ENCODE data around the gene FAM222B. TPM values are rescaled to one million over a fixed set of nuclear protein-coding genes. Genes with fewer than 3 reads are reported as not detected.
"Not testable (repeated sequence)": the region's sequence is repeated elsewhere in the genome, so short reads cannot be mapped to it uniquely, and the experiment has no call there.

FAM222B gene
- total RNA-seq, 1 donor from 2014 or later = 0.48 TPM

DNA sequence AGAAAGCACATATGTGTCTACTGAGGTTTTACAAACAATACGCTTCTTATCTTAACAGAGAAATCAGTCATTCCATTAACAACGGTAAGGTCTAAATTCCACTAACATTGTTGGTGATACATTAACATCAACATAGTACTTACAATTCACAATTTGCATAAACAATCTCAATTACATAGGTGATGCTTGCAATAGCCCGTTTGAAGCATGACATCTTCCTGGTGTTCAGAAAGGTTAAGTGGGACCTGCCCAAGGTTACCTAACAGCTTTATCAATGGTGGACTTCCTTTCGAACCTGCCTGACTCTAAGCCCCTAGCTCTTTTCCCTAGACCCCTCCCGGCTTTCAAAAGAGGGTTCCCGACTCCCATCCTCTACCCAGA lies 699 bp downstream of the FAM222B start:
- no peak for DNase-seq (ENCODE audit: low spot score)

DNA sequence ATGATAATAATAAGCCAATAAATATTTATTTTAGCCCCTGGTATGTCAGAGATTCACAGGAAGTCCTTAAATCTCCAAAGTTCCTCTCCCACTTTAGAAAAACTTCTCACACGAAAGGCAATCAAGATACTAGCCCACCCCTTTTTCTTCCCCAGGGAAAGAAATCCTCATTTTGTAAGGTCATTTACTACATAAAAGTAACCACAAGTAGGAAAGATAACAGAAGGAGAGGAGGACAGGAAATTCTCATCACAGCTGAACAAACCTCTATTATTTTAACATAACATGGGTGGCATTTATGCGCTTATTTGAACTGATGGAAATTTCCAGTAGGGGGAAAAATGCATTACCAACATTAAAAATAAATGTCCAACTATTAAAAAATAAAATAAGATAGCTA lies 3.4 kb downstream of the FAM222B start:
- DNase-seq (ENCODE audit: low spot score) = no peak

- not testable (repeated sequence) for DNase-seq (ENCODE audit: low spot score)
Measured at GRCh38 chr17:28836541-28836940, 6.0 kb downstream of the FAM222B start.

GRCh38 chr17:28834420-28834819 lies 8.2 kb downstream of the FAM222B start:
- no peak for DNase-seq (ENCODE audit: low spot score)

GRCh38 chr17:28828294-28829040 lies 14.1 kb downstream of the FAM222B start:
- DNase-seq (ENCODE audit: low spot score) = no peak

GRCh38 chr17:28827672-28828071 lies 14.9 kb downstream of the FAM222B start:
- no peak for DNase-seq (ENCODE audit: low spot score)

GRCh38 chr17:28819582-28819981 lies 23.0 kb downstream of the FAM222B start:
- no peak for DNase-seq (ENCODE audit: low spot score)

GRCh38 chr17:28818819-28819221 lies 23.8 kb downstream of the FAM222B start:
- DNase-seq (ENCODE audit: low spot score) = no peak

DNA sequence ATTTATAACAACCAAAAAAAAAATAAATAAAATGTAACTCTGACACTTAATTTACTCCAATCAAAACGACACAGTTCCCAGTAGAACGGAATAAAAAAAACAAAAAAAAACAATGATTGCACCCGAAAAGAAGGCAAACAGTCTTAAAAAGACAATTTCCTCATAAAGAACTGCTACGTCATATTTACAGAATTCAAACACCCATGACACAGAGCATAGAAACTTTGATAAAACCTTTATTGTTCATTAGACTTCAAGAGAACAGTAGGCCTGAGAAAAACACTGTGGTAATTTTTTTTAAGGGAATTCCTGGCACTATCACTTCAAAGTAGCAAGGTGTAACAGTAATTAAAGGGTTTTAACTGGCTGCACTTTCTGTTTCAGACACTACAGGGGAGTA lies 26.1 kb downstream of the FAM222B start:
- no peak for DNase-seq (ENCODE audit: low spot score)

DNA sequence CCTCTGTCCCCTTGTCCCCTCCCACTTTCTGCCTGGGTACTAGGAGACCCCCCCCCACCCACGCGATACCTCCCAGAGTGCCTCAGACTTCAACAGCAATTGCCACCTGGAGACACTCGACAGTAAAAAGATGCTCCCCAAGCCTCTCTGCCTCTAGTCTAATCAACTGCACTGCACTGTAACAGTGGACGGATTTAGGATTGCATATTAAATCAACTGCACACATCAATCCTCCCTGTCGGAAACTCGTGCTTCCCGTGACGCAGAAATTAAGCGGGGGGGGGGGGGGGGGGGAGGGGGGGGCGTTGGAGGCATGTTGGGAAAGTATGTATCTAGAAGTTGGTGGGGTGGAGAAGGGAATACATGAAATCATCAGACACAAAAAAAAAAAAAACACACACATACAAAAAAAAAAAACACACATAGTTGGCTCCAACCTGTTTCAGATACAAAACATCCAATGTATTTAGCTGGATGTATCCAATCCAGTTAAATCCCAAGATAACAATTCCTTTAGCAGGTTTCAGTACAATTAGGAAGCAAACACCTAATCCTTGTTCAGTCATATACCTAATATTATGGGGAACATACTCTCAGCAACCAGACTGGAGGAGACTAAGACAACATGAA lies 29.7 kb downstream of the FAM222B start:
- DNase-seq (ENCODE audit: low spot score) = no peak

DNA sequence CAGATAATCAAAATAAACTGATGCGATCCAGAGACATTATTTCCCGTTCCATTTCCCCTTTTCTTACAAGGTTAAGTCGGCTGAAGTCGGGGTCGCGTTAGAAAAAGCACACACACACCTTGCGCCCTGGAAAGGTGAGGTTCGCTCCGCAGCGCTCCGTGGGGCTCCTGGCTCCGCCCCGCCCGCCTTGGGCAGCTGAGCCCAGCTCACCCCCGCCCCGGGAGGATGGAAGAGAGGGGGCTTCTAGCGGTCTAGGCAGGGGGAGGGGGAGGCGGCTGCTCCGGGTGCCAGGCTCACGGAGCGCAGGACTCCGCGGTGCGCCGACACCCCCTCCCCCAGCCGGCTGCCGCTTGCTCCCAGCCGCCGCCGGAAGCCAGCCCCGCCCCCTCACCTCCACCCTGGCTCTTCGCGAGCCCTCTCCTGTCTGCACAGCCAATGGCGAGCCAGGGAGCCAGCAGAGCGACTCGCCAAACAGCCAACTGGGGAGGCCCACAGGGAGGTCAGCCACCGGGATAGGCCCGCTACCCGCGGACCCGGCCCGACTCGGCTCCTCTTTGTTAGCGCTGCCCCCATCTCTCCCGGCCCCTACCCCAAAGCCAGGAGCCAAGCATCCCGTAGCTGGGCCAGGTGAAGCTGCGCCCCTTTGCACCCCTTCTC lies 30.4 kb downstream of the FAM222B start:
- peak; percentile 98 for DNase-seq (ENCODE audit: low spot score)

- peak; percentile 10 for DNase-seq (ENCODE audit: low spot score)
Measured at GRCh38 chr17:28811651-28812090, 30.9 kb downstream of the FAM222B start.

GRCh38 chr17:28810437-28810836 lies 32.2 kb downstream of the FAM222B start:
- DNase-seq (ENCODE audit: low spot score) = no peak

- DNase-seq (ENCODE audit: low spot score) = no peak
Measured at GRCh38 chr17:28807925-28808634, 34.5 kb downstream of the FAM222B start.

DNA sequence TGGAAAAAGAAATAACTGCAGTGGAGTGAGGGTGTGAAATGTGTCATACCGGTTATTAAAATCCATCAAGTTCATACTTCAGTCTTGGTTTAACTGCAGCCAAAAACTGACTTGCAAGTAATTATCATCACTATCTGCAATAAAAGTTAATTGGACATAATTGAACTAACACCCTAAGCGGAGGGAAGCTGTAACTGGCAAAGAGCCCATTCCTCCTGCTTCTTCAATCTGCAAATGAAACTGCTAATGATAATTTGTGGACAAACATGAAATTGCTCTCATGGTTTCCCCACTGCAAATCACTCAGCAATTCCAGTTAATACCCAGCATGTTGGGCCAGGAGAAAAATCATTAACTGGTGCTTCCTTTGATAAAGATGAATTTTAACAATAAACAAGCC lies 46.5 kb downstream of the FAM222B start:
- no peak for DNase-seq (ENCODE audit: low spot score)

DNA sequence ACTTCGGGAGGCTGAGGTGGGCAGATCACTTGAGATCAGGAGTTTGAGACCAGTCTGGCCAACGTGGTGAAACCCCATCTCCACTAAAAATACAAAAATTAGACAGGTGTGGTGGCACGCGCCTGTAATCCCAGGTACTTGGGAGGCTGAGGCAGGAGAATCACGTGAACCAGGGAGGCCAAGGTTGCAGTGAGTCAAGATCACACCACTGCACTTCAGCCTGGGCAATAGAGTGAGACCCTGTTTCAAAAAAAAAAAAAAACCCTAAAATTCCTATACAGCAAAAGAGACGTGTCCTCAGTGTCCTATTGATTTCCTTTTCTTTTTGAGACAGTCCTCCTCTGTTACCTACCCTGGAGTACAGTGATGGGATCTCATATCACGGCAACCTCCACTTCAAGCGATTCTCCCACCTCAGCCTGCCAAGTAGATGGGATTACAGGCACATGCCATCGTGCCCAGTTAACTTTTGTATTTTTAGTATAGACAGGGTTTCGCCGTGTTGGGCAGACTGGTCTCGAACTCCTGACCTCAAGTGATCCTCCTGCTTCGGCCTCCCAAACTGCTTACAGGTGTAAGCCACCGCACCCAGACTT lies 47.6 kb downstream of the FAM222B start:
- not testable (repeated sequence) for DNase-seq (ENCODE audit: low spot score)

DNA sequence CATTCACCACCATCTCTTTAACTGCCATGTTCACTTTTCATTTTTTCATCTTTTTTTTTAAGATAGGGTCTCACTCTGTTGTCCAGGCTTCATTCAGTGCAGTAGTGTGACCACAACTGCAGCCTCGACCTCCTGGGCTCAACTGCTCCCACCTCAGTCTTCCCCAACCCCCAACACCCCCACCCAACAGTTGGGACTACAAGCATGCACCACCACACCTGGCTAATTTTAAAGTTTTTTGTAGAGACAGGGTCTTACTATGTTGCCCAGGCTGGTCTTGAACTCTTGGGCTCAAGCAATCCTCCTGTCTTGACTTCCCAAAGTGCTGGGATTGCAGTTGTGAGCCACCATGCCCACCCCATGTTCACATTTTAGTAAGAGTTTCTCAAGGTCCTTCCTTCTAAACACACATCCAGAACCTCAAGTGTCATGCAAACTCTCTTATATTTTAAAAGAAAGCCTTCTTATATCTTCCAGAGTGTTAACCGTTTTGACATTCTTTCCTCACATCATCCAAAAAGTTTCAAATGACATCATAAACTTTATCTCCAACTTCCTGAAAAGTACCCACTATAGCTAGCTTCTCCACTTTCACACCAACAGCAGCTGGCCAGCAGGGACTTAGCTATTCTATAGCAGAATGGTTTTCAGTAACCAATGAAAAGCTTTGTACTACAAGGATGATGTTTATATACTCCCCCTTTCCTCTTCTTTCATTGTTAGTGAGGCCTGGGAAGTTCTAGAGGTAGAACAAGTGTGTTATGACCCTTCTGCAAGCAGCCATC lies 49.5 kb downstream of the FAM222B start:
- DNase-seq (ENCODE audit: low spot score) = no peak

DNA sequence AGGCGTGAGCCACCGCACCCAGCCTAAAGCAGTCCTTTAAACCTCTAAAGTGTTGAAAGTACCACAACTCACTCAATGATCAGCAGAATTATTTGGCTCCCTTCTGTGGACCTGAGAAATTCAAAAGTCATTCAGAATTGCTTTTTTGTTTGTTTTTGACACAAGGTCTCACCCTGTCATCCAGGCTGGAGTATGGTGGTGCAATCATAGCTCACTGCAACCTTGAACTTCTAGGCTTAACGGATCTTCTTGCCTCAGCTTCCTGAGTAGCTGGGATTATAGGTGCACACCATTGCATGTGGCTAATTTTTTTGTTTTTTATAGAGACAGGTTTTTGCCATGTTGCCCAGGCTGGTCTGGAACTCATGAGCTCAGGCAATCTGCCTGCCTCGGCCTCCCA lies 54.5 kb downstream of the FAM222B start:
- DNase-seq (ENCODE audit: low spot score) = no peak

GRCh38 chr17:28783161-28783560 lies 59.4 kb downstream of the FAM222B start:
- no peak for DNase-seq (ENCODE audit: low spot score)

- not testable (repeated sequence) for DNase-seq (ENCODE audit: low spot score)
Measured at GRCh38 chr17:28779601-28780000, 63.0 kb downstream of the FAM222B start.

DNA sequence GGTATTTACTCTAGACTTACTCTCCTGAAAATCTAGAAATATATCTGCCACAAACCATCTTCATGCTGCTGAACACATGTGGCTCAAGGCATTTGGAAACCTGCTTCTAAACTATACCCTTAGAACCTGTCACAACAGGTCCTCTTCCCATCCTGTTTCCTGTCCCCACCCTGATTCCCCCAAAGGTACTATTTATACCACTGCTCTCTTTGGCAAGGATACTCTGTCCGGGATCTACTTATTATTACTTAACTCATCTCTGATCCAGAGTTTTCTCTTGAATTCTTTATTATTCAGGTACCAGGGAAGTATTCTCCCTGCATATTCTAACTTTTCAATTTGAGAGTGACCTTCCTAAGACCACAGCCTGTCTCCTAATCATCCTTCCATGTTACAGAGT lies 65.4 kb downstream of the FAM222B start:
- DNase-seq (ENCODE audit: low spot score) = no peak

All from umbilical cord (tissue), 2 donors.